Measurements from ENCODE around the gene GBGT1.

GBGT1 gene

DNA sequence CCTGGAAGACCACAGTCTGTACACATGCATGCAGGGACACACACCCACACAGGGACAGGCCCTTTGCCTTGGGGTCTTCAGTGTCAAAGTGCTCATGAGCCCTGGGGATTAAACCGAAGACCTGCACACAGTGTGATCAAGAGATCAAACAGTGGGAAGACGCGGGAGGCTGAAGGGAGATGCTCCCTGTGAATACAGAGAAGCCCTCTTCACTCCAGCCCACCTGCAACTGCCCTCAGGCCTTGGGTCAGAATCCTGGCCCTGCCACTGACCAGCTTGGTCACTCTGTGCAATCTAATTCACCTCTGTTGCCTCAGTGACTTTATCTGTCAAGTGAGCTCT lies 45.6 kb downstream of the GBGT1 start:
- H3K4me3 ChIP-seq (ENCODE audit: low read depth, low read length): no peak overlapping the region
- TF ChIP-seq, protein P1, sequence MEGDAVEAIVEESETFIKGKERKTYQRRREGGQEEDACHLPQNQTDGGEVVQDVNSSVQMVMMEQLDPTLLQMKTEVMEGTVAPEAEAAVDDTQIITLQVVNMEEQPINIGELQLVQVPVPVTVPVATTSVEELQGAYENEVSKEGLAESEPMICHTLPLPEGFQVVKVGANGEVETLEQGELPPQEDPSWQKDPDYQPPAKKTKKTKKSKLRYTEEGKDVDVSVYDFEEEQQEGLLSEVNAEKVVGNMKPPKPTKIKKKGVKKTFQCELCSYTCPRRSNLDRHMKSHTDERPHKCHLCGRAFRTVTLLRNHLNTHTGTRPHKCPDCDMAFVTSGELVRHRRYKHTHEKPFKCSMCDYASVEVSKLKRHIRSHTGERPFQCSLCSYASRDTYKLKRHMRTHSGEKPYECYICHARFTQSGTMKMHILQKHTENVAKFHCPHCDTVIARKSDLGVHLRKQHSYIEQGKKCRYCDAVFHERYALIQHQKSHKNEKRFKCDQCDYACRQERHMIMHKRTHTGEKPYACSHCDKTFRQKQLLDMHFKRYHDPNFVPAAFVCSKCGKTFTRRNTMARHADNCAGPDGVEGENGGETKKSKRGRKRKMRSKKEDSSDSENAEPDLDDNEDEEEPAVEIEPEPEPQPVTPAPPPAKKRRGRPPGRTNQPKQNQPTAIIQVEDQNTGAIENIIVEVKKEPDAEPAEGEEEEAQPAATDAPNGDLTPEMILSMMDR (conservative IDR thresholded peaks at IDR 0.05; ENCODE audit: low read depth, low read length): no peak

DNA sequence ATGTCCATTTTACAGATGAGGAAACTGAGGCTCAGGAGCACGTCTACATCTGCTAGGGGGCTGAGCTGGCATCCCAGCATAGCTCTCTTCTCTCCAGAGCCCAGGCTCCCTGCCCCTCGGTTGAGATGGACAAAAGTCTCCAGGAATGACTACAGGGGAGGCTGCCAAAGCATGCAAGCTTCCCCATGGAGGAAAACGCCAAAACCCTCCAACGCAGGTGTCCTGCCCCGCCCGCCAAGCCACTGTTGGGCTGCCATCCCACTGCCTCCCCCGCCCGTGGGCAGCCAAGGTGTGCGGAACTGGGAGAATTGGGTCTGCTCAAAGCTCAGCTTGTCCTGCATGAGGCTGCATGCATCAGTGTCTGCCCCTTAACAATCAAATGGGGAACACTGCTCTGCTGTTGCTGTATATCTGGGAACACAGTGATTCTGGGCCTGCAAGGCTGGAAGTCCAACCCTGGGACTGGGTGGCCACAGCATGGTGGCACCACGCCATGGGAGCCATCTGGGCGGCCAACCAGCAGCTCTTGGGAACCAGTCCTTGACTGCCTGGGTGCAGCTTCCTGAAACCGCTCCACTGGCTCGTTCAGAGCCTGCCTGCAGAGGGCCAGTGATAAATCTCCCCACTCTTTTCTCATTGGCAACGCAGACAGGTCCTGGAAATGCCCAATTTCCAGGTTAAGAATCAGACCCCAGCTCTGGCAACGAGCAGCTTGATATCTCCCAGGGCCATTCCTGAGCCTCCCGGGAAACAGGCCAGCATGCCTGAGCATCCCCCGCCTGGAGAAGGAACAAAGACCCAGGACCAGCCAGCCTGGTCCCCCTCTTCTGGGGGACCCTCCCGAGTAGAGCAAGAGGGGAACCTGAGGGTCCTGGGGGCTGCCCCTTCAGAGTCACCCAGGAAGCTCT lies 46.2 kb downstream of the GBGT1 start:
- no peak for DNase-seq (ENCODE audit: low read depth)
- H3K4me3 ChIP-seq (ENCODE audit: low read depth, low read length): no peak overlapping the region
- TF ChIP-seq, protein P1 (conservative IDR thresholded peaks at IDR 0.05; ENCODE audit: low read depth, low read length): no peak

More for the DNA sequence above, 45.6 kb downstream of the GBGT1 start:
- no peak for DNase-seq (ENCODE audit: low read depth)

DNA sequence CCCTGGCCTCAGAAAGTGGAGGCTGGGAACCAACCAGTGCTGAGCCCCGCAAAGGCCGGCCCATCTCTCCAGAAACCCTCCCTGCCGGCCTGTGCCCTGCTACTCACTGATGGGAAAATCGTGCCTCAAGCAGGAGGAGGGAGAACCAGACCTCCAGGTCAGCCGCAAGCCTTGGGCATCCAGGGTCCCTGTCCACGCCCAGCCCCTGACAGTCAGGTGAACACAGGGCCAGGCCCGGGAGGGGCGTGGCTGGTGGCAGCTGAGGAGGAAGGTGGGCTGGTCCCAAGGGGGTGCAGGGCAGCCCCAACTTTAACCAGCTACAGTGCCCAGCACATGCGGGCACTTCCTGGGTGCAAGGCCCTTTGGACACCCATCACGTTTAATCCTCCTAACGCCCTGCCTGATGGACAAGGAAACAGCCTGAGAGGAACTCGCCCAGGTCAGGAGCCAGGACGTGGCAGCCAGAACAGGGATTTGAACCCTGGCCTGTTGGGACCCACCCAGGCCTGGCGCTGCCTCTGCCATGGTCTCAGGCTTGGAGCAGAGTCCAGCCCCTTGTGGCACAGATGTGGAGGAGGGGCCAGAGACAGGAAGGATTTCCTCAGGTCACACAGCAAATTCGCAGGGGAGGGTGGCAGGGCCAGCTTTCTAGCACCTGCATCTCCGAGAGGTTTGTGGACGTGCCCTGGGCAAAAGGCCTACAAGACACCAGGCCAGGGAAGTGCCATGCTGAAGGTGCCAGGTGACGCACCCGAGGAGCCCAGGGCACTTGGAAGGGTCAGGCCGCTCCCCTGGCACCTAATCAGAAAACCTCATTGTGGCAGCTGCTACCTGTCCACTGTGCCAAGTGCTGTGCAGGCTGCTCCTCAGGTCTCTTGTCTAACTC lies 47.1 kb downstream of the GBGT1 start:
- TF ChIP-seq, protein P1 (conservative IDR thresholded peaks at IDR 0.05; ENCODE audit: low read depth, low read length): no peak
- DNase-seq (ENCODE audit: low read depth): no peak
- H3K4me3 ChIP-seq (ENCODE audit: low read depth, low read length): no peak overlapping the region

DNA sequence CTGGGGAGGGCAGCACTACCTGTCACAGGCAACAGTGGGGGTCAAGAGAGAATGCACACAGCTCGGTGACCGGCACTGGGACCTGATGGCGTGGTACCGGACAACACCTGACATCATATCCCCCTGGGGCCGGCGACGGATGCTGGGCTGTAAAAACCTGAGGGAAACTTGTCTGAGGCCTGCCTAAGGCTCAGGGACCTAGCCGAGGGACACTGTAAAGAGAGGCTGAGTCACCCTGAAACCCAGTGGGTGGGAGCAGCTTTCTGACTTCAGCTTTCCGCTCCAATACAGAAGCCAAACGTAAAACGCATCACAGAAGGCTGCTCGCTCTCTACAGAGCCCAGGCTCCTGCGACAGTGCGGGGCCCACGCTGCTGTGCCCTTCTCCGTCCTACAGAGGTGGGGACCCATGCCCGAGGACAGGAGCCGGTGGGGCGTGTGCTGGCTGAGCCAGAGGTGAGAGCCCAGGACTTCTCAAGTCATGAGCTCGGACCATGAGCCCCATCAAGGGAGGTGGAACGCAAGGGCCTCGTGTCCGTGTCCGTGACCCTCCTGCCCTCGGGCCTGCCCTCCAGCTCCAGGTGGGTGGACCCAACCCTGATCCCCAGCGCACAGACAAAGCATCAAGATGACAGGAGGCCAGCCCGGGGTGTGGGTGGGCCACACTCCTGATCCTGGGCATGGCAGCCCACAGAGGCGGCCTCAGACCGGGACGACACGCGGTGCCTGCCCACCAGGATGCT lies 47.9 kb downstream of the GBGT1 start:
- no peak overlapping the region for H3K4me3 ChIP-seq (ENCODE audit: low read depth, low read length)
- peak; percentile 72 for DNase-seq (ENCODE audit: low read depth)
- TF ChIP-seq, protein P1 (conservative IDR thresholded peaks at IDR 0.05; ENCODE audit: low read depth, low read length): no peak

DNA sequence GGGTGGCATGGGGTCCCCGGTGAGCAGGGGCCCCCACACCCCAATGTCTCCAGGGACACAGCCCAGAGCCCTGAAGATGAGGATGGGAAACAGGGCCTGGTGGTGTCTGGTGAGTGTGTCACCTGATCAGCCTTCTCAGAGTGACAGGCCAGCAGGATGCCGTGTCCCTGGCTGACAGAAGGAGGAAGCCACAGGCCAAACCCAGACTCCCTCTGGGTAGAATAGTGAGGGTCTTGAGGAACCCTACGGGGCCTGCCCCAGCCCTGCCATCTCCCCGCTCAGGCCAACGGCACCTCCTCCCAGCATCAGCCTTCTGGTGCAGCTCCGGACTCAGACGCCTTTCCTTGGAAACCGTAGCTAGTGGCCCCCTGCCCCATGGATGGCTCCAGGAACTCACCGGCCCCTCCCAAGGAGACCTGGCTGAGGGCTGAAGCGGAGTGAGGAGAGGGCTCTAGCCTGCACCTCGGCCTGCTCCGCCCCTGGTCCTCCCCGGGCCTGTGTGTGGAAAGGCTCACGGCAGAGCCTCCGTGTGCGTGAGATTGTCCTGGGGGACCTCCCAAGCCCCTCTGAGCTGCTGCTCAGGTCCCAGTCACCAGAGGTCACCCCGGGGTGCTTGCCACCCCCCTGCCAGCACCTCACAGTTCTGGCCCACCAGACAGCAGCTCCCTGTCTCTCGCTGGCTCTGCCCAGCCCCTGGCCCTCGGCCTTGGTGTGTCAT lies 48.7 kb downstream of the GBGT1 start:
- H3K4me3 ChIP-seq (ENCODE audit: low read depth, low read length): no peak overlapping the region
- TF ChIP-seq, protein P1 (conservative IDR thresholded peaks at IDR 0.05; ENCODE audit: low read depth, low read length): no peak
- DNase-seq (ENCODE audit: low read depth): no peak

Measured in choroid plexus epithelial cell (primary cell).